GM21367 (cell line): ENCODE data around the gene NR6A1.

Source experiments
- ATAC-seq: cut with Tn5 transposase; IDR thresholded peaks from one replicate; pipeline ENCODE4 v1.9.1; 2021; ENCODE audit not compliant: unreplicated experiment

NR6A1 gene

GRCh38 chr9:124477648-124478285 lies 293.3 kb downstream of the NR6A1 start:
- no peak for ATAC-seq

GRCh38 chr9:124477211-124477647 lies 293.9 kb downstream of the NR6A1 start:
- ATAC-seq: no peak

- no peak for ATAC-seq
Observed at GRCh38 chr9:124475868-124476690, 295.0 kb downstream of the NR6A1 start.

GRCh38 chr9:124475158-124475867 lies 295.8 kb downstream of the NR6A1 start:
- no peak for ATAC-seq

- ATAC-seq: no peak
Observed at GRCh38 chr9:124474151-124474550, 297.0 kb downstream of the NR6A1 start.

- no peak for ATAC-seq
Observed at GRCh38 chr9:124473310-124473709, 297.8 kb downstream of the NR6A1 start.

GRCh38 chr9:124472770-124473169 lies 298.3 kb downstream of the NR6A1 start:
- no peak for ATAC-seq

- ATAC-seq: no peak
Observed at GRCh38 chr9:124471761-124472160, 299.4 kb downstream of the NR6A1 start.

GRCh38 chr9:124470726-124471125 lies 300.4 kb downstream of the NR6A1 start:
- ATAC-seq: no peak

GRCh38 chr9:124470306-124470705 lies 300.8 kb downstream of the NR6A1 start:
- ATAC-seq: no peak

GRCh38 chr9:124469011-124469832 lies 301.9 kb downstream of the NR6A1 start:
- no peak for ATAC-seq

GRCh38 chr9:124468061-124468740 lies 302.9 kb downstream of the NR6A1 start:
- ATAC-seq: no peak

- ATAC-seq: no peak
Observed at GRCh38 chr9:124467410-124468060, 303.6 kb downstream of the NR6A1 start.
